OCI-M1 (cell line): ENCODE results near the gene TMEM221.
A peak's percentile ranks its signal among the peaks of the same experiment; 100 is the strongest.

Source experiments
- DNase-seq: peaks from one replicate; lab custom pipeline; 2025; lab: John Stamatoyannopoulos, UW

The TMEM221 gene

GRCh38 chr19:17441241-17442021 is 7.0 kb downstream of the TMEM221 start:
- peak; percentile 27 for DNase-seq

- no peak for DNase-seq
Observed at GRCh38 chr19:17436874-17437267, 11.6 kb downstream of the TMEM221 start.

GRCh38 chr19:17436094-17436873 is 12.2 kb downstream of the TMEM221 start:
- no peak for DNase-seq

- DNase-seq: no peak
Observed at GRCh38 chr19:17435218-17435617, 13.2 kb downstream of the TMEM221 start.

- DNase-seq: no peak
Observed at GRCh38 chr19:17431417-17431816, 17.1 kb downstream of the TMEM221 start.

- no peak for DNase-seq
Observed at GRCh38 chr19:17429641-17430113, 18.8 kb downstream of the TMEM221 start.

- DNase-seq: peak; percentile 77
Observed at GRCh38 chr19:17424743-17425365, 23.6 kb downstream of the TMEM221 start.

GRCh38 chr19:17423429-17424208 is 24.8 kb downstream of the TMEM221 start:
- no peak for DNase-seq

- no peak for DNase-seq
Observed at GRCh38 chr19:17421942-17422341, 26.5 kb downstream of the TMEM221 start.

GRCh38 chr19:17420475-17420924 is 28.0 kb downstream of the TMEM221 start:
- peak; percentile 59 for DNase-seq

- peak; percentile 99 for DNase-seq
Observed at GRCh38 chr19:17419621-17420474, 28.6 kb downstream of the TMEM221 start, which contains the start of gene MVB12A. Gene MVB12A (plus strand): TSS chr19:17420047. CDS start chr19:17420136, 89 bp downstream.

- no peak for DNase-seq
Observed at GRCh38 chr19:17419154-17419620, 29.3 kb downstream of the TMEM221 start.

- DNase-seq: peak; percentile 61
Observed at GRCh38 chr19:17418710-17419109, 29.8 kb downstream of the TMEM221 start.

GRCh38 chr19:17415121-17415520 is 33.3 kb downstream of the TMEM221 start:
- DNase-seq: no peak

- no peak for DNase-seq
Observed at GRCh38 chr19:17414097-17414496, 34.4 kb downstream of the TMEM221 start.

- DNase-seq: no peak
Observed at GRCh38 chr19:17411801-17412200, 36.7 kb downstream of the TMEM221 start.

GRCh38 chr19:17409990-17410389 is 38.5 kb downstream of the TMEM221 start:
- DNase-seq: no peak

GRCh38 chr19:17406887-17407196 is 41.6 kb downstream of the TMEM221 start:
- DNase-seq: no peak

GRCh38 chr19:17406046-17406886 is 42.2 kb downstream of the TMEM221 start:
- DNase-seq: peak; percentile 90
